RWPE1 (cell line): ENCODE measurements around the gene CDH3.
A peak's percentile ranks its signal among the peaks of the same experiment; 100 is the strongest.
"Not testable (repeated sequence)": the region's sequence is repeated elsewhere in the genome, so short reads cannot be mapped to it uniquely, and the experiment has no call there.

ENCODE experiments used
- CTCF ChIA-PET: fragments of 350-600 bp; sonication (Branson Sonifier 250); formaldehyde crosslinking; extraction: SDS; loops from one replicate; lab custom pipeline; 2021; lab: Yijun Ruan, JAX
- POLR2A ChIA-PET: fragments of 400-600 bp; formaldehyde crosslinking; extraction: SDS; loops from one replicate; lab custom pipeline; 2020; ENCODE audit warnings: antibody characterized with exemption; ENCODE audit not compliant: low non-redundant PET; lab: Yijun Ruan, JAX
- DNase-seq: peaks from one replicate; pipeline ENCODE4 v3.0.0; 2012; ENCODE audit warnings: low spot score
- H3K27ac ChIP-seq: fragments of 450-650 bp; 2 replicates; pipeline ENCODE4 v1.5.1; 2017
- CTCF ChIP-seq: fragments of 450-650 bp; conservative IDR thresholded peaks from 2 replicates; pipeline ENCODE4 v1.5.1; 2017; ENCODE audit warnings: low read depth, mild to moderate bottlenecking

CDH3 gene

GRCh38 chr16:68713361-68713760 is 68.3 kb downstream of the CDH3 start:
- peak overlapping the region; percentile 26; the same call in 1 of the 2 replicates for H3K27ac ChIP-seq
- ChIA-PET POLR2A (no interaction called here), CTCF (no interaction called here)
- TF ChIP-seq CTCF, result no peak
- no peak for DNase-seq

- no peak for TF ChIP-seq CTCF
- CTCF ChIA-PET, result no interaction called here
- POLR2A ChIA-PET, result no interaction called here
- DNase-seq, result no peak
- H3K27ac ChIP-seq, result peak overlapping the region; percentile 72
These were observed 70.4 kb downstream of the CDH3 start for GRCh38 chr16:68715471-68715870.

- CTCF ChIA-PET, DNase-seq, POLR2A ChIA-PET, H3K27ac ChIP-seq: not testable (repeated sequence)
These were observed 71.4 kb downstream of the CDH3 start for GRCh38 chr16:68716516-68716915.

- ChIA-PET POLR2A (no interaction called here), CTCF (no interaction called here)
- DNase-seq, result no peak
- H3K27ac ChIP-seq, result peak overlapping the region; percentile 14; the same call in 1 of the 2 replicates
- no peak for TF ChIP-seq CTCF
These were observed 72.6 kb downstream of the CDH3 start for GRCh38 chr16:68717684-68718083.

GRCh38 chr16:68718590-68718989 is 73.5 kb downstream of the CDH3 start:
- H3K27ac ChIP-seq, result peak overlapping the region; percentile 14; the same call in 1 of the 2 replicates
- CTCF ChIA-PET, result interaction anchor here (0.7 kb wide), 1 partner anchor 190 kb away, joined by 5 read pairs; no protein-coding TSS in a partner anchor
- no peak for TF ChIP-seq CTCF
- POLR2A ChIA-PET, result no interaction called here
- no peak for DNase-seq

GRCh38 chr16:68719993-68720489 is 74.9 kb downstream of the CDH3 start:
- POLR2A ChIA-PET, result no interaction called here
- CTCF ChIA-PET, result interaction anchor here (0.6 kb wide), 1 partner anchor 22 kb away, joined by 6 read pairs; no protein-coding TSS in a partner anchor
- DNase-seq, result no peak
- H3K27ac ChIP-seq, result no peak overlapping the region
- TF ChIP-seq CTCF, result no peak

GRCh38 chr16:68722119-68723024 is 77.3 kb downstream of the CDH3 start:
- CTCF ChIA-PET, result no interaction called here
- no peak for DNase-seq
- POLR2A ChIA-PET, result no interaction called here
- H3K27ac ChIP-seq, result peak overlapping the region; percentile 14; the same call in 1 of the 2 replicates
- no peak for TF ChIP-seq CTCF
